ENCODE results near the gene KRTAP5-1.

KRTAP5-1 gene

GRCh38 chr11:1565904-1566247 is 19.2 kb downstream of the KRTAP5-1 start:
- H3K4me3 ChIP-seq (ENCODE audit: low read length) = no peak overlapping the region
- no peak for DNase-seq (ENCODE audit: low read depth)
- TF ChIP-seq, protein P1, sequence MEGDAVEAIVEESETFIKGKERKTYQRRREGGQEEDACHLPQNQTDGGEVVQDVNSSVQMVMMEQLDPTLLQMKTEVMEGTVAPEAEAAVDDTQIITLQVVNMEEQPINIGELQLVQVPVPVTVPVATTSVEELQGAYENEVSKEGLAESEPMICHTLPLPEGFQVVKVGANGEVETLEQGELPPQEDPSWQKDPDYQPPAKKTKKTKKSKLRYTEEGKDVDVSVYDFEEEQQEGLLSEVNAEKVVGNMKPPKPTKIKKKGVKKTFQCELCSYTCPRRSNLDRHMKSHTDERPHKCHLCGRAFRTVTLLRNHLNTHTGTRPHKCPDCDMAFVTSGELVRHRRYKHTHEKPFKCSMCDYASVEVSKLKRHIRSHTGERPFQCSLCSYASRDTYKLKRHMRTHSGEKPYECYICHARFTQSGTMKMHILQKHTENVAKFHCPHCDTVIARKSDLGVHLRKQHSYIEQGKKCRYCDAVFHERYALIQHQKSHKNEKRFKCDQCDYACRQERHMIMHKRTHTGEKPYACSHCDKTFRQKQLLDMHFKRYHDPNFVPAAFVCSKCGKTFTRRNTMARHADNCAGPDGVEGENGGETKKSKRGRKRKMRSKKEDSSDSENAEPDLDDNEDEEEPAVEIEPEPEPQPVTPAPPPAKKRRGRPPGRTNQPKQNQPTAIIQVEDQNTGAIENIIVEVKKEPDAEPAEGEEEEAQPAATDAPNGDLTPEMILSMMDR (conservative IDR thresholded peaks at IDR 0.05; ENCODE audit: low read length) = no peak

GRCh38 chr11:1565173-1565903 is 19.7 kb downstream of the KRTAP5-1 start:
- H3K4me3 ChIP-seq (ENCODE audit: low read length) = no peak overlapping the region
- TF ChIP-seq, protein P1 (conservative IDR thresholded peaks at IDR 0.05; ENCODE audit: low read length) = no peak
- DNase-seq (ENCODE audit: low read depth) = no peak

DNA sequence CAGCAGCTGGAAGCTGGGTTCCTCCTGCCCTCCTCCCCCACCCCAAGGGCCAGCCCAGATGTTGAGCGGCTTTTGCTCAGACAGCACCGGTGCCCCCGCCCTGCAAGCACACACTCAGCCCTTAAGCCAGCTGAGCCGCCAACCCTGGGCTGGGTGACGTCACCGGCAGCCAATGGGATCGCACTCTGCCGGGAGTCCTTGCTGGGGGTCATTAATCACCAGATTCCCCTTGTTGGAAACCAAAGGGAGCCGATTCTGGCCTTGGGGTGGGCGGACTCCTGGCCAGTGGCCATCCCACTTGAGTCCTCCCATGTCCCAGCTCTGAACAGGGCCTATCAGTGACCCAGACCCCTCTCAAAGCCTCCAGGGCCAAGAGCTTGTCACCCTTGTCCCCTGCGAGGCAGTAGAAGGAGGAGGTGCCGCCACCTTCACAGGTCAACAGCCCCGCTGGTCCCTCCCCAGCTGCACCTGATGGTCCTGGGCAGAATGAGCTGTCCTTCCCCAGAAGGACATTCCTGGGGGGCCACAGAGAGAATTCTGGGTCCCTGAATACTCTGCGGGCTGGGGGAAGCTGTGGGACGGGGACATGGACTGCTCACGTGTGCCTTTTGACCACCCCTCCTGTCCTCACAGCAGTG is 20.4 kb downstream of the KRTAP5-1 start:
- TF ChIP-seq, protein P1 (conservative IDR thresholded peaks at IDR 0.05; ENCODE audit: low read length) = no peak
- peak; percentile 67 for DNase-seq (ENCODE audit: low read depth)

DNA sequence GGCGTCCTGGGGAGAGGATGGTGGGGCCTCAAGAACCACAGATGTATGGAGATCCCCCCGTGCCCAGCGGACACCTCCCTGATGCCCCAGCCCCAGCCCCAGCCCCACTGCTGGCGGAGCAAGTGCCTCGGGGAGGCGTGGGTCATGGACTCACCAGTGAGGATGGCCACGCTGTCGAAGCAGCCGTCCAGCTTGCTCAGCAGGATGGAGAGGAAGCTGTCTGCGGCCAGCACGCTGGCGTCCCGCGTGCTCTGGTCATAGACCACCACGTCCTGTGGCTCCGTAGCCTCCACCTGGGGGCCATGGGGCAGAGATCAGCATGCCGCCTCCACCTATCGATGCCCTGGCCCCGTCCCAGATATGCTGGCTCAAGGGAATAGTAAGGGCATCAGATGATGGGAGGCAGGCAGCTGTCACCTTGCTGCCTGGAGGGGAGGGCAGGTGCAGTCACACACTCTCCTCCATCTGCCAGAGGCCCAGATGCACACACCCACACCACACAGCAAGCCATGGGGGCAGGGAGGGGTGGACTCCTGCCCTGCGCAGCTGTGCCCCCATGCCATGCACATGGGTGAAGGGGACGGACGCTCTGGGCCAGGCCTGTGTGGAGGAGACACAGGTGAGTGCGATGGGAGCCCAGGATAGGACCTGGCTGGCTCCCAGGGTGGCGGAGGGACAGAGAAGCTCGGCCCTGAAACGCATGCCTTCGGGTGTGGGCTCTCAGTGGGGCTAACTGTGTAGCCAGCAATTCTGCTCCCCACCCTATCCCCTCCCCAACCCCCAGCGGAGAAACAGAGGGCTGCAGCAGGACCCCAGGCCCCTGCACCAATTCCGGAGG is 21.2 kb downstream of the KRTAP5-1 start:
- TF ChIP-seq, protein P1 (conservative IDR thresholded peaks at IDR 0.05; ENCODE audit: low read length) = no peak
- DNase-seq (ENCODE audit: low read depth) = no peak

More for the DNA sequence above, 20.4 kb downstream of the KRTAP5-1 start:
- H3K4me3 ChIP-seq (ENCODE audit: low read length) = no peak overlapping the region

GRCh38 chr11:1563149-1563638 is 21.9 kb downstream of the KRTAP5-1 start:
- no peak for DNase-seq (ENCODE audit: low read depth)
- TF ChIP-seq, protein P1 (conservative IDR thresholded peaks at IDR 0.05; ENCODE audit: low read length) = no peak

More for the DNA sequence above, 21.2 kb downstream of the KRTAP5-1 start:
- H3K4me3 ChIP-seq (ENCODE audit: low read length) = no peak overlapping the region

DNA sequence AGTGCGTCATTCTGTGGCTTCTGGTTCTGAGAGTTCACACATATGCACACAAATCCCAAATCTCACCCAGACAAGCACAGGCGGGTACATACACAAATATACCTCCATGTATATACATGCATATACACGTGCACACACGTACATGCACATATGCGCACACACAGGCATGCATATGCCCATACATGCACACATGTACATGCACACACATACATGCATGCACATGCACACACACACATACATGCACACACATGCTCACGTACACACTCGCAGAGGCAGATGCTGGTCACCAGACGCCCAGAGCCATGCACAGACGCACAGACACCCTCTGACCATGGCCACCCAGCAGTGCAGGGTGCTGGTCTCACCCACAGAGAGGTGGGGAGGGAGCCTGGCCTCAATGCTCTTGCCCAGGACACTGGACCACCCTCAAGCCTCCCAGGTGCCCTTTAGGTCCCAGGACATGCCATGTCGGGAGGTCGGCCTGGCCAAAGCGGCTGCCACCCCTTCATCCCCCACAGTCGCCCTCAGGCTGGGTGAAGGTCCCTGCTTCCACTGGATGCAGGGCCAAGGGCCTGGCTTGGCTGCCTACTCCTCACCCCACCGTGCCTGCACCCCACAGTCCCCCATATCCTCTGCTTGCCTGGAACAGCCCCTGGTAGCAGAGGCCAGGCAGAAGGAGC is 22.5 kb downstream of the KRTAP5-1 start:
- TF ChIP-seq, protein P1 (conservative IDR thresholded peaks at IDR 0.05; ENCODE audit: low read length) = no peak
- DNase-seq (ENCODE audit: low read depth) = no peak
- H3K4me3 ChIP-seq (ENCODE audit: low read length) = no peak overlapping the region

More at GRCh38 chr11:1563149-1563638, 21.9 kb downstream of the KRTAP5-1 start:
- H3K4me3 ChIP-seq (ENCODE audit: low read length) = no peak overlapping the region
